Loucy (cell line): ENCODE data around the gene CAMK1.
A peak's percentile ranks its signal among the peaks of the same experiment; 100 is the strongest.

Source experiments
- H2AFZ ChIP-seq: fragments of 200-600 bp; sonication (generic); 2 replicates; pipeline ENCODE4 v1.6.0; 2016; ENCODE audit warnings: antibody characterized with exemption, mild to moderate bottlenecking, low read length, moderate library complexity
- H3F3A ChIP-seq: fragments of 200-600 bp; 2 replicates; pipeline ENCODE4 v1.6.0; 2016; ENCODE audit warnings: antibody characterized with exemption, low read depth, mild to moderate bottlenecking
- H3K27me3 ChIP-seq: fragments of 200-600 bp; sonication (generic); 2 replicates; pipeline ENCODE4 v1.6.1; 2014; ENCODE audit warnings: low read length, mild to moderate bottlenecking; ENCODE audit not compliant: insufficient read depth, poor library complexity, severe bottlenecking
- H3K36me3 ChIP-seq: fragments of 200-600 bp; sonication (generic); 2 replicates; pipeline ENCODE4 v1.6.1; 2016; ENCODE audit warnings: low read length; ENCODE audit not compliant: insufficient read depth
- H3K4me1 ChIP-seq: fragments of 200-600 bp; sonication (generic); 2 replicates; pipeline ENCODE4 v1.5.1; 2014; ENCODE audit warnings: low read length, mild to moderate bottlenecking; ENCODE audit not compliant: insufficient read depth, poor library complexity, severe bottlenecking
- H3K4me2 ChIP-seq: fragments of 200-600 bp; sonication (generic); 2 replicates; pipeline ENCODE4 v1.6.0; 2014; ENCODE audit warnings: antibody characterized with exemption, low read length, low read depth, mild to moderate bottlenecking; ENCODE audit not compliant: poor library complexity, severe bottlenecking
- H3K4me3 ChIP-seq: fragments of 200-600 bp; sonication (generic); 2 replicates; pipeline ENCODE4 v1.5.1; 2014; ENCODE audit warnings: low read length, mild to moderate bottlenecking, mixed read lengths; ENCODE audit not compliant: poor library complexity, severe bottlenecking
- H3K79me2 ChIP-seq: fragments of 200-600 bp; sonication (generic); 2 replicates; pipeline ENCODE4 v1.6.1; 2014; ENCODE audit warnings: low read length; ENCODE audit not compliant: insufficient read depth
- H3K9ac ChIP-seq: fragments of 200-600 bp; sonication (generic); 2 replicates; pipeline ENCODE4 v1.6.0; 2014; ENCODE audit warnings: mild to moderate bottlenecking, low read depth, low read length, moderate library complexity; ENCODE audit not compliant: poor library complexity, severe bottlenecking
- H3K9me2 ChIP-seq: fragments of 200-600 bp; sonication (generic); replicated peaks from 2 replicates; pipeline ENCODE4 v1.6.1; 2016; ENCODE audit warnings: low read depth, low read length, mixed read lengths
- H3K9me3 ChIP-seq: fragments of 200-600 bp; sonication (generic); 2 replicates; pipeline ENCODE4 v1.6.1; 2014; ENCODE audit warnings: mild to moderate bottlenecking, antibody characterized with exemption, low read length, low read depth; ENCODE audit not compliant: insufficient read depth
- H4K20me1 ChIP-seq: fragments of 200-600 bp; sonication (generic); 2 replicates; pipeline ENCODE4 v1.6.0; 2014; ENCODE audit warnings: antibody characterized with exemption, low read length, mild to moderate bottlenecking; ENCODE audit not compliant: insufficient read depth, poor library complexity, severe bottlenecking
- EZH2phosphoT487 ChIP-seq: fragments of 200-600 bp; IDR thresholded peaks from 2 replicates; pipeline ENCODE4 v1.6.1; 2018; ENCODE audit warnings: antibody characterized with exemption, mild to moderate bottlenecking, moderate library complexity, borderline replicate concordance
- TF ChIP-seq, protein P1 (sequence below): fragments of 200-600 bp; sonication (generic); conservative IDR thresholded peaks from 2 replicates; pipeline ENCODE4 v1.5.1; 2014; ENCODE audit warnings: mild to moderate bottlenecking, antibody characterized with exemption, low read length

CAMK1 gene

GRCh38 chr3:9727743-9728142 lies 42.0 kb downstream of the CAMK1 start:
- Histone ChIP-seq H3K36me3 (no peaks in the 10 kb centered on the region), H3K4me2 (peak overlapping the region; percentile 63), H3K79me2 (peaks cover 16% of the 10 kb centered on the region), H3K9me2 (no peaks in the 10 kb centered on the region), H3K9ac (peak overlapping the region; percentile 55), H2AFZ (peak overlapping the region; percentile 87), H3K4me1 (peaks cover 29% of the 10 kb centered on the region), H3K27me3 (peaks cover 6% of the 10 kb centered on the region), H4K20me1 (peaks cover 12% of the 10 kb centered on the region), H3F3A (peaks cover 7% of the 10 kb centered on the region; the same call in 1 of the 2 replicates), H3K9me3 (no peaks in the 10 kb centered on the region), H3K4me3 (peak overlapping the region; percentile 58)
- no peak for TF ChIP-seq EZH2phosphoT487
- TF ChIP-seq, protein P1, sequence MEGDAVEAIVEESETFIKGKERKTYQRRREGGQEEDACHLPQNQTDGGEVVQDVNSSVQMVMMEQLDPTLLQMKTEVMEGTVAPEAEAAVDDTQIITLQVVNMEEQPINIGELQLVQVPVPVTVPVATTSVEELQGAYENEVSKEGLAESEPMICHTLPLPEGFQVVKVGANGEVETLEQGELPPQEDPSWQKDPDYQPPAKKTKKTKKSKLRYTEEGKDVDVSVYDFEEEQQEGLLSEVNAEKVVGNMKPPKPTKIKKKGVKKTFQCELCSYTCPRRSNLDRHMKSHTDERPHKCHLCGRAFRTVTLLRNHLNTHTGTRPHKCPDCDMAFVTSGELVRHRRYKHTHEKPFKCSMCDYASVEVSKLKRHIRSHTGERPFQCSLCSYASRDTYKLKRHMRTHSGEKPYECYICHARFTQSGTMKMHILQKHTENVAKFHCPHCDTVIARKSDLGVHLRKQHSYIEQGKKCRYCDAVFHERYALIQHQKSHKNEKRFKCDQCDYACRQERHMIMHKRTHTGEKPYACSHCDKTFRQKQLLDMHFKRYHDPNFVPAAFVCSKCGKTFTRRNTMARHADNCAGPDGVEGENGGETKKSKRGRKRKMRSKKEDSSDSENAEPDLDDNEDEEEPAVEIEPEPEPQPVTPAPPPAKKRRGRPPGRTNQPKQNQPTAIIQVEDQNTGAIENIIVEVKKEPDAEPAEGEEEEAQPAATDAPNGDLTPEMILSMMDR = no peak

GRCh38 chr3:9727041-9727595 lies 42.6 kb downstream of the CAMK1 start:
- Histone ChIP-seq H3F3A (peaks cover 7% of the 10 kb centered on the region; the same call in 1 of the 2 replicates), H3K4me2 (peak overlapping the region; percentile 63), H2AFZ (peak overlapping the region; percentile 87), H3K9ac (peak overlapping the region; percentile 55), H3K4me3 (peak overlapping the region; percentile 58), H3K9me2 (no peaks in the 10 kb centered on the region), H4K20me1 (peaks cover 5% of the 10 kb centered on the region), H3K9me3 (no peaks in the 10 kb centered on the region), H3K79me2 (peaks cover 10% of the 10 kb centered on the region; the same call in 1 of the 2 replicates), H3K27me3 (peaks cover 6% of the 10 kb centered on the region), H3K4me1 (peaks cover 29% of the 10 kb centered on the region), H3K36me3 (no peaks in the 10 kb centered on the region)
- TF ChIP-seq, protein P1 = peak; percentile 84
- no peak for TF ChIP-seq EZH2phosphoT487

DNA sequence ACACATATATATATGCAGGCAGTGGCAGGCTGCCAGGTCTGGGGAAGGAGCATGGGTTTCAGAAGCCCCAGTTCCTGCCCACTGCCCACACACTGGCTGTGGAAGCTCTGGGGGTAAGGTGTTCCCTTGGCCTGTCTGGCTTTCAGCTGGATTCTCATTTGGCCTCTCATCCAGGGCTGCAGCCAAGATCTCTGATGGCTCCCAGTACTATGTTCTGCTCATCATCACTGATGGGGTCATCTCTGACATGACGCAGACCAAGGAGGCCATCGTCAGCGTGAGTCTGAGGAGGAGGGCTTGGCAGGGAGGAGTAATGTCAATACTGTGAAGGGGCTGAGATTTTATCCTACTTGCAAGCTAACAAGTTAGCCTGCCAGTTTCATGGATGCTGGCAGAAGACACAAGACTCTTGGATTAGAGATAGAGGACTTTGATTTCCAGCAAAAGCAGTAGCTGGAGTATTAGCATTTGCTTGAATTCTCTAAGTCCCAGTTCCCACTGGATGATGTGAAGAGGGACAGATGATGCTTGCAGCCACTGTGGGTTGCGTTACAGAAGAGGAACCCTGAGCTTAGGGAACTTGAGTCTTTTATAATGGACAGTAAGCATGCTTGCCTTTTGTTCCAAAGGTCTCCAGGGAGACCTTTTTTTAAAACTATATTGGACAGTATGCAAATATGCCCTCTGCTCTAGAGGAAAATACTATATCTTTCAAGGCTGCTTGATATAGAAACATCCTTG lies 43.8 kb downstream of the CAMK1 start:
- Histone ChIP-seq H3K9ac (no peak overlapping the region), H4K20me1 (no peaks in the 10 kb centered on the region), H3K27me3 (no peaks in the 10 kb centered on the region), H3K79me2 (0 out of 2 replicates have a peak, but pooled peaks cover 4% of the 10 kb centered on the region), H3K9me2 (no peaks in the 10 kb centered on the region), H3K36me3 (no peaks in the 10 kb centered on the region), H2AFZ (no peak overlapping the region), H3K4me3 (no peak overlapping the region), H3K4me2 (no peak overlapping the region), H3K9me3 (no peaks in the 10 kb centered on the region), H3F3A (peaks cover 7% of the 10 kb centered on the region; the same call in 1 of the 2 replicates), H3K4me1 (peaks cover 29% of the 10 kb centered on the region)
- no peak for TF ChIP-seq EZH2phosphoT487
- TF ChIP-seq, protein P1 = no peak
